ENCODE results near the gene NOC4L. TPM values are rescaled to one million over a fixed set of nuclear protein-coding genes. Genes with fewer than 3 reads are reported as not detected.
"Not testable (repeated sequence)": the region's sequence is repeated elsewhere in the genome, so short reads cannot be mapped to it uniquely, and the experiment has no call there.

The NOC4L gene
- total RNA-seq, 1 donor from 2014 or later: 16.5 TPM

GRCh38 chr12:132194556-132194955 lies 50.3 kb downstream of the NOC4L start:
- H3K27me3 ChIP-seq: no peaks in the 10 kb centered on the region
- DNase-seq (no peak), ATAC-seq (no peak)
- TF ChIP-seq CTCF (IDR thresholded peaks at IDR 0.05): no peak
- H3K36me3 ChIP-seq: no peaks in the 10 kb centered on the region
- no peaks in the 10 kb centered on the region for H3K9me3 ChIP-seq
- intact Hi-C loops (cut with DNase I): no loop called here
- peaks cover 5% of the 10 kb centered on the region for H3K4me1 ChIP-seq
- H3K27ac ChIP-seq: no peak overlapping the region
- no peak overlapping the region for H3K4me3 ChIP-seq

GRCh38 chr12:132195242-132195641 lies 51.0 kb downstream of the NOC4L start:
- ATAC-seq; H3K4me3 ChIP-seq; H3K4me1 ChIP-seq; H3K27me3 ChIP-seq; H3K27ac ChIP-seq; intact Hi-C loops (cut with DNase I); DNase-seq; H3K9me3 ChIP-seq; H3K36me3 ChIP-seq: not testable (repeated sequence)

GRCh38 chr12:132196038-132196872 lies 52.0 kb downstream of the NOC4L start:
- Histone ChIP-seq H3K36me3 (no peaks in the 10 kb centered on the region), H3K9me3 (no peaks in the 10 kb centered on the region)

GRCh38 chr12:132196873-132197390 lies 52.7 kb downstream of the NOC4L start:
- Histone ChIP-seq H3K27ac (no peak overlapping the region), H3K4me1 (no peaks in the 10 kb centered on the region)

More at GRCh38 chr12:132196038-132196872, 52.0 kb downstream of the NOC4L start:
- no peak for TF ChIP-seq CTCF (IDR thresholded peaks at IDR 0.05)
- Histone ChIP-seq H3K4me1 (no peaks in the 10 kb centered on the region), H3K4me3 (no peak overlapping the region), H3K27me3 (no peaks in the 10 kb centered on the region), H3K27ac (no peak overlapping the region)
- intact Hi-C loops (cut with DNase I): no loop called here
- DNase-seq (no peak), ATAC-seq (no peak)

GRCh38 chr12:132197581-132198354 lies 53.5 kb downstream of the NOC4L start:
- Histone ChIP-seq H3K27ac (no peak overlapping the region), H3K9me3 (no peaks in the 10 kb centered on the region), H3K4me3 (no peak overlapping the region), H3K36me3 (no peaks in the 10 kb centered on the region), H3K27me3 (no peaks in the 10 kb centered on the region), H3K4me1 (no peaks in the 10 kb centered on the region)
- intact Hi-C loops (cut with DNase I): no loop called here
- DNase-seq (no peak), ATAC-seq (no peak)
- no peak for TF ChIP-seq CTCF (IDR thresholded peaks at IDR 0.05)

More at GRCh38 chr12:132196873-132197390, 52.7 kb downstream of the NOC4L start:
- no peaks in the 10 kb centered on the region for H3K27me3 ChIP-seq
- DNase-seq (no peak), ATAC-seq (no peak)
- H3K36me3 ChIP-seq: no peaks in the 10 kb centered on the region
- H3K9me3 ChIP-seq: no peaks in the 10 kb centered on the region
- intact Hi-C loops (cut with DNase I): no loop called here
- H3K4me3 ChIP-seq: no peak overlapping the region
- no peak for TF ChIP-seq CTCF (IDR thresholded peaks at IDR 0.05)

- H3K4me3 ChIP-seq: no peak overlapping the region
- DNase-seq (no peak), ATAC-seq (no peak)
- no peaks in the 10 kb centered on the region for H3K9me3 ChIP-seq
- H3K27me3 ChIP-seq: peaks cover 12% of the 10 kb centered on the region
- H3K36me3 ChIP-seq: no peaks in the 10 kb centered on the region
- no peaks in the 10 kb centered on the region for H3K4me1 ChIP-seq
- no peak overlapping the region for H3K27ac ChIP-seq
- no peak for TF ChIP-seq CTCF (IDR thresholded peaks at IDR 0.05)
- intact Hi-C loops (cut with DNase I): no loop called here
Measured at GRCh38 chr12:132199101-132199500, 54.8 kb downstream of the NOC4L start.
